ENCODE data around the gene POM121L2. TPM values are rescaled to one million over a fixed set of nuclear protein-coding genes. Genes with fewer than 3 reads are reported as not detected.

POM121L2 gene
- total and polyA plus RNA-seq, 2 donors (not counting 3 experiments of a cell fraction or from before 2014, with no cell fraction given) = not detected

- no TSS peak for BruUV-seq (replicated peaks)
- no peaks in the 10 kb centered on the region for H4K20me1 ChIP-seq (replicated peaks; ENCODE audit: control insufficient read depth, extremely low read depth, insufficient read depth, low read length)
- H3K27ac ChIP-seq (ENCODE audit: insufficient read depth, low read depth, low read length) = no peak overlapping the region
- H3K4me2 ChIP-seq (ENCODE audit: insufficient read depth, low read length) = peak overlapping the region; percentile 82
- H3K4me1 ChIP-seq (ENCODE audit: control insufficient read depth, extremely low read depth, insufficient read depth, low read length) = peaks cover 6% of the 10 kb centered on the region
- no peaks in the 10 kb centered on the region for H3K79me2 ChIP-seq (ENCODE audit: control insufficient read depth, insufficient read depth, low read length)
- ChIA-PET CTCF (interaction anchor here (0.7 to 1.4 kb wide), 3 partner anchors 15 to 516 kb away, joined by 4 read pairs; no protein-coding TSS in a partner anchor), POLR2A (no interaction called here)
- intact Hi-C loops (cut with micrococcal nuclease) (no loop called here), dilution Hi-C loops (cut with MboI; ENCODE audit: extremely low pct_ligation_motif_present, low sequenced_read_pairs) (no loop called here)
- H2AFZ ChIP-seq (ENCODE audit: low read depth, low read length) = no peak overlapping the region
- no peak overlapping the region for H3K9ac ChIP-seq (replicated peaks; ENCODE audit: extremely low read depth, insufficient read depth, low read length)
- H3K36me3 ChIP-seq (ENCODE audit: control insufficient read depth in 2 of 2, extremely low read depth in 1 of 2, insufficient read depth in 2 of 2, low read length in 2 of 2) = no peaks in the 10 kb centered on the region
- H3K9me3 ChIP-seq (replicated peaks; ENCODE audit: control insufficient read depth, insufficient read depth, low read length) = no peaks in the 10 kb centered on the region
- H3K27me3 ChIP-seq (ENCODE audit: control insufficient read depth in 2 of 2, insufficient read depth in 2 of 2, low read length in 2 of 2) = peaks cover 31 to 47% of the 10 kb centered on the region in 2 experiments
- no peak for DNase-seq (ENCODE audit: low read depth, low spot score)
- TF ChIP-seq FOS (IDR thresholded peaks at IDR 0.05; ENCODE audit: borderline replicate concordance, insufficient read depth, low read length) = no peak
- no peak for TF ChIP-seq JUN (IDR thresholded peaks at IDR 0.05; ENCODE audit: borderline replicate concordance, insufficient read depth, insufficient read length, low read depth)
- H3K4me3 ChIP-seq (replicated peaks in 1 of 3; ENCODE audit: insufficient read depth in 1 of 3, low read depth in 1 of 3, low read length in 3 of 3) = peak overlapping the region in 1 of 3 experiments; percentile 58
- no peaks in the 10 kb centered on the region for H3K9me1 ChIP-seq (replicated peaks; ENCODE audit: control insufficient read depth, extremely low read depth, insufficient read depth, low read length)
- no peak for FAIRE-seq
Measured at GRCh38 chr6:27281105-27281539, 31.0 kb downstream of the POM121L2 start.

GRCh38 chr6:27280540-27281000 is 31.5 kb downstream of the POM121L2 start:
- H3K27ac ChIP-seq (ENCODE audit: insufficient read depth, low read depth, low read length) = no peak overlapping the region
- peak overlapping the region; percentile 49 for H2AFZ ChIP-seq (ENCODE audit: low read depth, low read length)
- no peaks in the 10 kb centered on the region for H3K9me3 ChIP-seq (replicated peaks; ENCODE audit: control insufficient read depth, insufficient read depth, low read length)
- H3K4me1 ChIP-seq (ENCODE audit: control insufficient read depth, extremely low read depth, insufficient read depth, low read length) = peaks cover 6% of the 10 kb centered on the region
- ChIA-PET CTCF (interaction anchor here (0.7 to 1.4 kb wide), 3 partner anchors 16 to 516 kb away, joined by 4 read pairs; no protein-coding TSS in a partner anchor), POLR2A (no interaction called here)
- no peaks in the 10 kb centered on the region for H3K9me1 ChIP-seq (replicated peaks; ENCODE audit: control insufficient read depth, extremely low read depth, insufficient read depth, low read length)
- BruUV-seq (replicated peaks) = no TSS peak
- no peak for FAIRE-seq
- no peaks in the 10 kb centered on the region for H3K79me2 ChIP-seq (ENCODE audit: control insufficient read depth, insufficient read depth, low read length)
- intact Hi-C loops (cut with micrococcal nuclease) (loop anchor here (1.0 kb wide), 2 partner anchors 16 to 43 kb away; no protein-coding TSS in a partner anchor), dilution Hi-C loops (cut with MboI; ENCODE audit: extremely low pct_ligation_motif_present, low sequenced_read_pairs) (no loop called here)
- TF ChIP-seq MYC (IDR thresholded peaks at IDR 0.05; ENCODE audit: low read depth, low read length) = no peak
- no peak for TF ChIP-seq FOS (IDR thresholded peaks at IDR 0.05; ENCODE audit: borderline replicate concordance, insufficient read depth, low read length)
- TF ChIP-seq MAX (IDR thresholded peaks at IDR 0.05; ENCODE audit: insufficient read depth, insufficient read length) = no peak
- no peak for TF ChIP-seq POLR2A (IDR thresholded peaks at IDR 0.05; ENCODE audit: low read depth, low read length)
- TF ChIP-seq POLR2AphosphoS5 (IDR thresholded peaks at IDR 0.05; ENCODE audit: insufficient read depth, low read depth, low read length) = no peak
- no peak for TF ChIP-seq GATA2 (IDR thresholded peaks at IDR 0.05; ENCODE audit: insufficient read depth, insufficient read length, low read depth, low read length)
- no peak for TF ChIP-seq JUN (IDR thresholded peaks at IDR 0.05; ENCODE audit: borderline replicate concordance, insufficient read depth, insufficient read length, low read depth)
- no peak for TF ChIP-seq EZH2 (IDR thresholded peaks at IDR 0.05; ENCODE audit: borderline replicate concordance, low read depth, low read length, severe bottlenecking)
- TF ChIP-seq CTCF (IDR thresholded peaks at IDR 0.05; ENCODE audit: extremely low read depth in 1 of 2, insufficient read depth in 1 of 2, low read depth in 1 of 2, low read length in 2 of 2) = no peak
- H3K36me3 ChIP-seq (ENCODE audit: control insufficient read depth in 2 of 2, extremely low read depth in 1 of 2, insufficient read depth in 2 of 2, low read length in 2 of 2) = no peaks in the 10 kb centered on the region
- no peak overlapping the region for H3K9ac ChIP-seq (replicated peaks; ENCODE audit: extremely low read depth, insufficient read depth, low read length)
- H4K20me1 ChIP-seq (replicated peaks; ENCODE audit: control insufficient read depth, extremely low read depth, insufficient read depth, low read length) = no peaks in the 10 kb centered on the region
- DNase-seq (ENCODE audit: low read depth, low spot score) = no peak
- peak overlapping the region; percentile 82 for H3K4me2 ChIP-seq (ENCODE audit: insufficient read depth, low read length)
- H3K27me3 ChIP-seq (ENCODE audit: control insufficient read depth in 2 of 2, insufficient read depth in 2 of 2, low read length in 2 of 2) = peaks cover 30 to 41% of the 10 kb centered on the region in 2 experiments
- H3K4me3 ChIP-seq (replicated peaks in 1 of 3; ENCODE audit: insufficient read depth in 1 of 3, low read depth in 1 of 3, low read length in 3 of 3) = peak overlapping the region; percentile 16 to 58 (median 54)
